DND-41 (cell line): ENCODE results near the gene BMP15.

Experiments used
- EZH2 ChIP-seq: IDR thresholded peaks from 3 replicates; pipeline ENCODE4 v1.6.1; 2012; ENCODE audit warnings: borderline replicate concordance, low read depth, mild to moderate bottlenecking, moderate library complexity, low read length, inconsistent platforms; ENCODE audit not compliant: severe bottlenecking
- TF ChIP-seq, protein P1 (sequence below): IDR thresholded peaks from 2 replicates; pipeline ENCODE4 v1.5.1; 2012; ENCODE audit warnings: borderline replicate concordance, low read length, moderate library complexity, mild to moderate bottlenecking; ENCODE audit not compliant: poor library complexity, severe bottlenecking; ENCODE audit errors: extremely low read depth

DNA sequence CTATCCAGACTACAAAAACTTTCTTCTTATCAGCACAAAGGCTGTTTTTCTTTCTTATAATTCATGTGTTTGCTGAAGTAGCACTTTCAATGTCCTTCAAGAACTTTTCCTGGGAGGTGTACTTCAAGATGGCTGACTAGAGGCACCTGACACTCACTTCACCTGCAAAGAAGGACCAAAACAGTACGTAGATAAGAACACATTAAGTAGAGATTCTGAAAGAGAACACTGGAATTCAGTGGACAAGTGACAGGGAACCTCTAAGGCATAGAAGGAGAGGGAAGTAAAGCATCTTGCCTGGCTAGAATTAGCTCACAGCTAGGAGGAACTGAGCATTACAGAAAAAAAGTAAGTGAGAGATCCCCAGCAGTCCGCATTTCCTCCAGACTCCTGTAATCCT, 21.7 kb upstream of the BMP15 start:
- TF ChIP-seq, protein P1, sequence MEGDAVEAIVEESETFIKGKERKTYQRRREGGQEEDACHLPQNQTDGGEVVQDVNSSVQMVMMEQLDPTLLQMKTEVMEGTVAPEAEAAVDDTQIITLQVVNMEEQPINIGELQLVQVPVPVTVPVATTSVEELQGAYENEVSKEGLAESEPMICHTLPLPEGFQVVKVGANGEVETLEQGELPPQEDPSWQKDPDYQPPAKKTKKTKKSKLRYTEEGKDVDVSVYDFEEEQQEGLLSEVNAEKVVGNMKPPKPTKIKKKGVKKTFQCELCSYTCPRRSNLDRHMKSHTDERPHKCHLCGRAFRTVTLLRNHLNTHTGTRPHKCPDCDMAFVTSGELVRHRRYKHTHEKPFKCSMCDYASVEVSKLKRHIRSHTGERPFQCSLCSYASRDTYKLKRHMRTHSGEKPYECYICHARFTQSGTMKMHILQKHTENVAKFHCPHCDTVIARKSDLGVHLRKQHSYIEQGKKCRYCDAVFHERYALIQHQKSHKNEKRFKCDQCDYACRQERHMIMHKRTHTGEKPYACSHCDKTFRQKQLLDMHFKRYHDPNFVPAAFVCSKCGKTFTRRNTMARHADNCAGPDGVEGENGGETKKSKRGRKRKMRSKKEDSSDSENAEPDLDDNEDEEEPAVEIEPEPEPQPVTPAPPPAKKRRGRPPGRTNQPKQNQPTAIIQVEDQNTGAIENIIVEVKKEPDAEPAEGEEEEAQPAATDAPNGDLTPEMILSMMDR = no peak
- no peak for TF ChIP-seq EZH2
